ENCODE results near the gene RASAL1.

RASAL1 gene

DNA sequence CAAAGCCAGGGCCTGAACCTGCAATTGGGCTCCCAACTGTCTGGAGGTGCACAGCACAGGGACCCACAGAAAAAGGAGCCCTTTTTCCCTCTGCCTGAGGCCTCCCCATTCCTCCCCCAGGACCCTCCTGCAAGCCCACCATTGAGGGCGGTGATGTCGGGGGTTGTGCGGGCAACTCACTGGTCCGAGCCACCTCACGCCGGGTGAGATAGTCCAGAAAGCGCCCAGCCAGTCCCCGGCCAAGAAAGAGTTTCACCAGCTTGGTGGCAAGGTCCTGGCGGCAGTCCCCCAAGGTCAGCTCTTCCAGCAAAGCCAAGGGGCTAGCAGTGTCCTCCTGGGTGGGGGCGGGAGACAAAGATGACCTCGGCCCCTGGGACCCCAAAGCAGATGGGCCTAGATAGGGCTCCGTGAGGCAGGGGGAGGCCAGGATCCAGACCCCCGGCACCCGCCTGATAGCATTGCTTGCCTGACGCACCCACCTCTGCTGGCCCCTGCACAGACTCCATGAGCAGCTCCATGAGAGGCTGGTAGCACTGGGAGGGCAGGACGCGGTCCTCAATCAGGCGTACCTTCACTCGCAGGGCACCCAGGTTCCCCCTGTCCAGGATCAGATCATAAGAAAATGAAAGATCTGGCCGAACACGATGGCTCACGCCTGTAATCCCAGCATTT is 20.0 kb downstream of the RASAL1 start:
- no peak for DNase-seq

DNA sequence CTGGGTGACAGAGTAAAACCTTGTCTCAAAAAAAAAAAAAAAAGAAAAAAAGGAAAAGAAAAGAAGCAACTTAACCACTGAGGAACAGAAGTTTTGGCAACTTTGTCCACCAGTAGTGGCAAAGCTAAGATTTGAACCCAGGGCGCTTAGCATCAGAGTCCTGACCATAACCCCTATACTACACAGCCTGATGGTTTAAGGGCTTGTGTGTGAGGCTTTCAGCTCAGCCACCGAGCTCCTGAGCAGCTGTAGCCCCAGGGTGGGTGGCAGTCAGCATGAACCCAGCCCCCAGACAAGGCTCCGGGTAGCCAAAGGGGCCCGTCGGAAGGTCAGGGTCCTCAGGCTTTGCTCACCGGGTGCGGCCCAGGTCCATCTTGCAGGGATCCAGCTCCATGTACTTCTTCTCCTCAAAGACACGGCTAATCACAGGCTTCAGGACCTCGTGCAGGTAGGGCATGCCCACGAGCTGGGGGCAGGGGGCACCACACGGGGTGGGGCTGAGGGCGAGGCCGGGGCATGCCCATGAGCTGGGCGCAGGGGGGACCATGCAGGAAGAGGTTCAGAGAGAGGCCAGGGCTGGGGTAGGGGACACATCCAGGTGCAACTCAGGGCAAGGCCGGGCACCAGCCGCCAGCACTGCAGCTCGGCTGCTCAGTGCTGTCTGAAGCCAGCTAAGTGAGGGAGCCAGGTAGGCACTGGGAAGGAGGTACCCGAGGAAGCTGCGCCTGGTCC is 20.9 kb downstream of the RASAL1 start:
- no peak for DNase-seq

DNA sequence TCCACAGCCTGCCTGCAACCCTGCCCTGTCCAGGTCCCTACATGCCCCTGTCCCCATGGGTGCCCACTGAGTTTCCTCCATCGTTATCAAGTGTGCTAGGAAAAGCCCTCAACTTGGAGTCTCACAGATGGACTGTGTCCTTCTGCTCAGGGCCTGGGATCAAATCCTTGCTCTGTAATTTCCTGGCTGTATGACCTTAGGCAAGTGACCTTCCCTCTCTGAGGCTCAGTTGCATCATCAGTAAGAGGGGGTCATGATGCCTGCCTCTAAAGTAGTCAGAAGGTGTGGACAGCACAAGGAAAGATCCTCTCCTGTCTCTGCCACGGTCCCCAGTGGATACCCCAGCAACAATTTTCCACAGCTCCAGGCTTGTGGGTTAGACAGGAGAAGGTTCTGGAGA is 22.2 kb downstream of the RASAL1 start:
- no peak for DNase-seq

DNA sequence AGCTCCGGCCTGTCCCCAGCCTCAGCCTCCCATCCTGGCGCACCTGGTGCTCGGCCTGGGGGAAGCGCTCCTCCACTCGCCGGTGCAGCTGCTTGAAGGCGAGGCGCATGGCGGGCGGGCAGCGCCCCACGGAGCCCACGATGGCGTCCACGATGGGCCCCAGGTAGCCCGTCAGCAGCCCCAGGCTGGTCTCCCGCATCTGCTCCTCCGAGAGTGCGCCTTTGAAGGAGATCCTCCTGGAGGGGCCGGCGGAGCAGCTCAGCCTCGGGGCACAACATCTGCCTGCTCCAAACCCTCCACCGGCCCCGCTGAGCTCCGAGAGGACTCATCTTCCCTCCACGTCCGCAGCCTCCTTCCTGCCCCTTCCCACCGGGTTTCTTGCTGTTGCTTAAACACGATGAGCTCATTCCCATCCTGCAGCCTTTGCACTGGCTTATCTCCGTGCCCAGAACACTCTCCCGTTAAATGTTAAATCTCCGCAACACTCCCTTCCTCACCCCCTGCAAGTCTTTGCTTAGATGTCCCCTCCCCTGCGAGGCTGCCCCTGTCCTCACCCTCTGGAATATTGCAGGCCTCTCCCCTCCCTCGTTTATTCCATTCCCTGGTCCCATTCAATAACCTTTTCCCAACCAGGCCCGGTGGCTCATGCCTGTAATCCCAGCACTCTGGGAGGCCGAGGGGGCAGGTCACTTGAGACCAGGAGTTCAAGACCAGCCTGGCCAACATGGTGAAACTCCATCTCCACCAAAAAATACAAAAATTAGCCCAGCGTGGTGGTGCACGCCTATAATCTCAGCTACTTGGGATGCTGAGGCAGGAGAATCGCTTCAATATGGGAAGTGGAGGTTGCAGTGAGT is 23.3 kb downstream of the RASAL1 start:
- no peak for DNase-seq

DNA sequence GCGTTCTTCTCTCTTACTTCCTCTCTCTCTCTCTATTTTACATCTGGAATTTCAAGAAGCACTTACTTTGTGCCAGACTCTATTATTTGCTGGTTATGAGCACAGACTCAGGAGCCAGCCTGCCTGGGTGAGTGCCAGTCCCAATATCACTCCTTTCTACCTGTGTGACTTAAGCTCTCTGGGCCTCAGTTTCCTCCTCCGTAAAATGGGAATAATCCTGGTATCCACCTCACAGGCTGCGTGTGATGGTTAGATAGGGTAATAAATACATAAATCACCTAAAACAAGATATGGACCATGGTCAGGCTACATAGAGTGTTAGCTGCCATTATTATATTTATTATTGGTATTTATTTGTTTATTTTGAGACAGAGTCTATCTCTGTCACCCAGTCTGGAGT is 24.3 kb downstream of the RASAL1 start:
- no peak for DNase-seq

DNA sequence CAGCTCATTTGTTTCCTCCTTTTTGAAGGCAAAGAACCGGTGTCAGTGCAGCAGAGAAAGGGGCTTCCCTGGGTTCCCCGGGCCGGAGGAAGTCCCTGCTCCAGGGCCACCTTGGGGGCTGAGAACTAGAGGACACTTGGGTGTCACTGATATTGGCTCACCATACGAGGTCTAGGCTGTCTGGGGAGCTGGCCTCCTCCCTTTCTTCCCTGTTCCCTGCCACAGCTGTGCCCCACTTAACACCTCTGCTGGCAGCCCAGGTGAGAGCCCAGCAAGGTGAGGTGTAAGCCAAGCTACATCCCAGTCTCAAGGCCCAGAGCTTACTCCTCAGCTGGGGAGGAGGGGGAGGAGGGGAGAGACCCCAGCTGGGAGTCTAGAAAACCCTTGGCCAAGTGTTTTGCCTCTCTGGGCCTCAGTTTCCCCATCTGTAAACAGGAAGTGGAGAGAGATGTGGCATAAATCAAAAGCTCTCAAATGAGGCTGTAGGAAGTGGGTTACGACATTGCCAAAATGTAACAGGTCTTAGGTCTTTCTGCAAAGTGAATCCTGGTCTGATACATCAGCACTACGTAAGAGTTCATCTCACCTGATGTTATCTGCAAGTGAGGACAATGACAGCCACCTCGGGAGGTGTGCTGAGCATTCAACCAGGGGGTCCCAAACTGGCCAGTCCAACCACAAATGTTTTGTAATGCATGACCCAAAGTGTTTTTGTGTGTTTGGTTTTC is 25.5 kb downstream of the RASAL1 start:
- no peak for DNase-seq

DNA sequence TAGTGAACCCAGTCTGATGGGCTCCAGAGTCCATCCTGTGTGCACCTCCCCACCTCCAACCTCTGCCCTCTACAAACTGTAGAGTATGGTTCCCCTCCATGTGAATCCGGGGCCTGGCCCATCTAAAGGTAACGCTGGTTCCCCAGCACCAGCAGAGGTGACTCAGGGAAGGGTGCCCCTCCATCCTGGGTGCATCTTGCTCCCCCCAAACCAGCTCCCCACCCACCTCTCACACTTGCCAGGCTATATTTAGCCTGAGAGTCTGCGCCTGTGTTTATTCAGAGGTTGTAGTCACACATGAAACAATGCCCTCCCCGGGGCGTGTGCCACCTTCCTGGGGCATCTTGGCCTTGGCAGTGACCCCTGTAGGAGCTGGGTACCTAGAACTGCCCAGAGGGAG is 26.2 kb downstream of the RASAL1 start:
- DNase-seq = no peak

DNA sequence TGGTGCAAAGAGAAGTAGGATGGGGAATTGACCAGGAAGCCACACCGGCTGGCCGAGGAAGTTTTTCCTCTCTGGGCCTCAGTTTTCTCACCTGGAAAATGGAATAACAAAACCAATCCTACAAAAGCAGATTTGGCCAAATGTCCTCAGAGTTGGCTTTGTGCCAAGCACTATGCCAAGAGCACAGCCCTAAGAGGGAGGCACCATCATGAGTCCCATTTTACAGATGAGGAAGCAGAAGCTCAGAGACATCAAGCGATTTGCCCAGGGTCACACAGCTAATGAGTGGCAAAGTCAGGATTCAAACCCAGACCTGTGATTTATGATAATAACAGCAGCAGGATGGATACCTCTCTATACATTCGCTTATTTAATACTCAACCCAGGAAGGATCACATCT is 27.3 kb downstream of the RASAL1 start:
- no peak for DNase-seq

DNA sequence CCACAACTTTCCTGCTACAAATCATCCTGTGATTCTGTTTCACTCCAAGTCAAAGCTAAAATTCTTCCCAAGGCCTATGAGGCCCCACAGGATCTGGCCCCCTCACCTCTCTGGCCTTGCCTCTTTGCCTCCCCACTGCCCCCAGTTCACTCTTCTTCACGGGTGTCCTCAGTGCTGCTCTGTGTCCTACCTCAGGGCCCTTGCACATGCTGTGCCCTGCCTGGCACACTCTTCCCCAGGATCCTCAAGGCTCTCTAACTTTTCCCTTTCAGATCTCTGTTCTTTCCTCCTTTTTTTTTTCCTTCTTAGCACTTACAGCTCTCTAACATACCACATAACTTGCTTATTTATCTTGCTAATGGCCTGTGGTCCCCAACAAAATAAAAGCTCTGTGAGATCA is 29.2 kb downstream of the RASAL1 start:
- DNase-seq = no peak

DNA sequence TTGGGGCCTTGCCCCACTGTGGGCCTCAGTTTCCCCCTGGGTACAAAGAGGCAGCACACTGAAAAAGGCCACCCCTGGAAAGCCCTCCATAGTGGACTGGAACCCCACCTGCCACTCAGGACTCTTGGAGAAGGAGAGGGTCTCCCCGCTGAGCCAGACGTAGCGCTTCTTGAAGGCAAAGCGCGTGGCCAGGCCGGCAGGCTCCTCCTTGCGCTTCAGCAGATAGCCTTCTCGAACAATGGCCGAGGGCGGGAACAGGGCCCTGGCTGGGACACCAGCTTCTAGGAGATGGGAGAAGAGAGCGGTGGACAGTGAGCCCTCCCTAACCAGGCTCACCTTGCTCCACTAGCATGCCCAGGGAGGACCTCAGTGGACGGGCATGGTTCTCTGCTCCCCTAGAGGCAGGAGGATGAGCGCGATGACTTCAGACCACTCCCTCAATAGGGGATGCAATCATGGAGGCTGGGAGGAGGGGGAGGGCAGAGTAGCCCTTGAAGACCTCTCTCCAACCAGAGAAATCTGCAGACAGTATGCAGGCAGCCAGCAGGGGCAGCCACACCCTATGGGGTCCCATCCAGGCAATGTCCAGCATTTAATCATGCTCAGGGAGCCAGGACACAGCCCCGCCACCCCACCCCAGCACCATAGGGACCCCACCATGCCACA is 29.8 kb downstream of the RASAL1 start:
- no peak for DNase-seq

DNA sequence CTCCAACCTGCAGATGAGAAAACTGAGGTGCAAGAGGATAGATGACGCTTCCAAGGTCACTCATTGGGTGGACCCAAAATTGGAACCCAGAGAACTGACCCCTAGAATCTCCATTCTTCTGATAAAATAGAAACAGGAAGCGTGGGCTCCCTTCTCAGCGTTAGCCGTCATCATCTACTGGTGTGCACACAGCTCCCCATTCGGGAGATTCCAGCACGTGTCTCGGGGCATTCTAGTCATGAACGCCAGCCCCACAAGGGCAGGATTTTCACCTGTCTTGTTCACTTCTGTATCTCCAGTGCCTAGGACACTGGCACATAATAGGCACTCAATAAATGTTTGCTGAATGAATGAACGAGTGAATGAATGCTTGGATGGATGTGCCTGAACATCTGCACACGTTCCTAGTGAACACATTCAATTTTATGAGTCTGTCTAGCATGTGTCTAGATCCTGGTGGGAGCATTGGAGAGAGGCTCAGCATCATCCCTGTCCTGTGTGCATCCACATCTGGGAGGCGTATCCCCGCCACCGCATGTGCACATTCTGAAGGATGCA is 30.5 kb downstream of the RASAL1 start:
- DNase-seq = no peak

DNA sequence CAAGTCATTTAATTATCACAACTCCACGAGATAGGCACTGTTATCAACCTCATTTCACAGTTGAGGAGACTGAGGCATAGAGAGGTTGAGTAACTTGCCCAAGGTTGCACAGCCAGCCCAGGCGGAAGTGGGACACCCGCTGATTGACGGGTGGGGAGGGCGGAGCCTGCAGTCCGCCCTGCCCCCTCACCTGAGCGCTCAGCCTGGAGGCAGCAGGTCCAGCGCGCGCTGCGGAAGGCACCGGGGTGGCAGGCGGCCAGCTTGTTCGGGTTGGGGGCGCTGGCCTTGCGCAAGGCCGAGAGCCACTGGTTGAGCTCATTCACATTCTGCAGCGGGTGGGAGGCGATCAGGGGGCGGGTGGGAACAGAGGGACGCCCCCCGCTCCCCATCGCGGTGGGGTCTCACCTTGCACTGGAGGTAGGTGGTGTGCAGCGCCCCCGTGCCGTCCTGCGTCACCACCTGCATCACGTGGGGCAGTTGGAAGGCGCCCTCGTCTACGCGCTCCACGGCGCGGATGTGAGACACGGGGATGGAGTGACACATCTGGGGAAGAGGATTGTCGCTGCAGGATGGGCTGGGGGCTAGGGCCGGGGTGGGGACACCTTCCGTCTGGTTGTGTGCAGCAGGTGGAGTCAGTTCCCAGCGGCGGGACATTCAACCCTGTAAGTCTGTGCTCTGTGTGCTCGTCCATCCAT is 31.7 kb downstream of the RASAL1 start:
- no peak for DNase-seq

DNA sequence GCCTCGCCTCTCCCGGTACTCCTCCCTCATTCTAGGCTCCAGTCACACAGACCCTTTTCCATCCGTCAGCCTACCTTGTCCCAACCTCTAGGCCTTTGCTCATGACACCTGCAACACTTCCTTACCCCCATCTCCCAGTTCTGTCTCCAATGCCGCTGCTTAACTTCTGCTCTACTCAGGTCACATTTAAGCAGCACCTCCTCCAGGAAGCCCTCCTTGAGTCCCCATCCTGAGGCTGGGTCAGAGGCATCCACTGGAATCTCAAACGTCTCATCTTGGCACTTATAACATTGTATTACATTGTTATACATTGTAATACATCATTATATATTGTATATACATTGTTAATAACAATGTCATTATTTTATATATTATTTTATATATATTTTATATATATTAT is 32.8 kb downstream of the RASAL1 start:
- no peak for DNase-seq

DNA sequence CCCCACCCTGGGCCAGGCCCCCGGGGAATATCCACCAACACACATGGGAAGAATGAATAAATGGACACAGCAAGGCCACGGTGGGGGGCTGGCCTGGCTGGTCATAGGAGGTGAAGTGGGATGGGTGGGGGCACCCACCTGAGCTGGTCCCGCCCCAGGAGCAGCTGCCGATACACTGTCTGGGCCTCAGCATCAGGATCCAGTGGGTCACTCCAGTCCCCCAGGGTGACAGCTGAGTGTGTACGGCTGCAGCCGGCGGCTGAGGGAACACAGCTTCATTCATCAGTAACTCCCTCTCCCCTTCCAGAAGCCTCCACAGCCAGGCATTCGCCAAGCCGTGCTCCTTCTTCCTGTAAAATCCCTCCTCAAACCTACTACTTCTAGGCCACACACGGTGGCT is 33.8 kb downstream of the RASAL1 start:
- DNase-seq = no peak

DNA sequence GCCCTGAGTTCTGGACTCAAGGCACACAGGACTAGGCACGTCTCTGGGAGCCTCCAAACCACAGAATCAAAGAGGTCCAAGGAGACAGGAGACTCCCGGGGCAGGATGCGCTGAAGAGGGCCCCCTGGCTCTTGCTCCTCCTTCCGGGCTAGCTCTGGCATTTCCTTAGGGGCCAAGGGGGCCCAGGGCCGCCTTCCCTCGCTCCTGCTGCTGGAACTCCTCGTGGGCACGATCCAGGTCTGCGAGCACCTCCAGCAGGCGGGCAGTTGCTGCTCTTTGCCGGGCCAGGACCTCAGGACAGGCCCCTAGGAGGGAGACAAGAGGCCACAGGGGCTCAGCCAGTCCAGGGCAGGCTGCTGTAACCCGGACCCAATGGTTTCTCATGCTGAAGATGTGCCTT is 35.8 kb downstream of the RASAL1 start:
- DNase-seq = no peak

DNA sequence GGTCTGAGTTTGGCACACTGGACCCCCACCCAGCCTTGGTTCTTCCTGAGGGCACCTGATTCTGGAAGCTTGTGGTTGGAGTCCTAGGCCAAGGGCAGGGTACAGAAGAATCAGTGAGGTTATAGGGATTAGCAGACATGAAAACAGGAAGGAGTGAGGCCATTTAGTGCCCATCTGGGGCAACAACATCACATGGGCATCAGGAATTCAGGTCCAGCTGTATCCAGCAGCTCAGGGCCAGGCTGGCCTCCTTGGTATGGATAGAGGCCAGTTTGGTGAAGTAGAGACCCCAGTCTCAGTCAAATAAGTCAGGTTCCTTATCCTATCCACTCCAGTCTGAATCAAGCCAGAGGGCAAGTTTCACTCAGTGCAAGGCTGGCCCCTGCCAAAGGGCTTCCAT is 36.2 kb downstream of the RASAL1 start:
- DNase-seq = no peak

DNA sequence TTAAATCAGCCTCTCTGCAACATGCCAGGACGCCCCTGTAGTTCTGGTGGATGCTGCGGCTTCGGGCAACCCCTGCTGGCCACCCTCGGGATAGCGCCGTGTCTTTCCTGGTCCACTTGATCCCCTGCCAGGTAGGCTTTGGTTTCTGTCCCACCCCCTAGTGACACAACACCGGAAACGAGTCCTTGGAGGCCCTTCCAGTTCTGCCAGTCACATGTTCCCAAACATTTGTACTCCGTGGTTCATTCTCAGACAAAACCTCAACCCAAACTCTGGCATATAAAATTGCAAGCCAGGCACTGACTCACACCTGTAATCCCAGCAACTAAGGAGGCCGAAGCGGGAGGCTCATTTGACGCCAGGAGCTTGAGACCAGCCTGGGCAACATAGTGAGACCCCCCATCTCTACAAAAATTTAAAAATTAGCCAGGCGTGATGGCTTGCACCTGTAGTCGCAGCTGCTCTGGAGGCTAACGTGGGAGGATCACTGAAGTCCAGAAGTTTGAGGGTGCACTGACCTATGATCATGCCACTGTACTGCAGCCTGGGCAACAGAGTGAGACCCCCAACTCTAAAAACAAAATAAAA is 37.0 kb downstream of the RASAL1 start:
- no peak for DNase-seq

DNA sequence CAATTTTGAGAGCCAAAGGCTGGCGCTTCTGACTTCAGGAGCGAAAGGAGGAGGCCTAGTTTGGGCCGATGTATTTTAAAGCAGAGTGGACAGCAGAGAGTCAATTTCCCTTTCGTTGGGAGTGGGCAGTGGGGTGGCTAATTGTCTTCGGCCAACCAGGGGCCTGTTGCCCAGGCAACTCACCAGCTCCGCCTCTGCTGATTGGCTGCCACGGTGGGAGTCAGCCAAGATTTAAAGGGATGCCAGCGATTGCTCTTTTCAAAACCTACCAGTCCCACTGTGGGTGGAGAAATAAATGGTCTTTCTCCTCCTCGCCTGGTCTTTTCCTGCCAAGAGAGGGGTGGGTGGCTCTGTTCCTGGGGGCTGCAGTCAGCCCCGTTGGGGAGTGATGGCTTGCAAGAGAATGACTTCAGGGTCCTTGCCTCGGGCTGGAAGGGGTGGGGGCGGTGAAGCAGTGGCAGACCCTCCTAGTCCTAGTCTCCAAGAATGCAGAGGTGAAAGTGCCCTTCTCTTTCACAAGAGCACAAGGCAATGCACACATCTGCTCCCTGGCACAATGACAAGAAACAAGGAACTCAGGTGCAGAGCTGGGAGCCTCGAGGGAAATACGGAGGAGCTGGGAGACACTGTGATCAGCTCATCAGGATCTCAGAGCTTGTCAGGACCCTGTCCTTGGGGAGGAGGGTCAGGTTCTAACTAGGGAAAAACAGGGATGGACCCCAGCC is 37.7 kb downstream of the RASAL1 start:
- DNase-seq = no peak

DNA sequence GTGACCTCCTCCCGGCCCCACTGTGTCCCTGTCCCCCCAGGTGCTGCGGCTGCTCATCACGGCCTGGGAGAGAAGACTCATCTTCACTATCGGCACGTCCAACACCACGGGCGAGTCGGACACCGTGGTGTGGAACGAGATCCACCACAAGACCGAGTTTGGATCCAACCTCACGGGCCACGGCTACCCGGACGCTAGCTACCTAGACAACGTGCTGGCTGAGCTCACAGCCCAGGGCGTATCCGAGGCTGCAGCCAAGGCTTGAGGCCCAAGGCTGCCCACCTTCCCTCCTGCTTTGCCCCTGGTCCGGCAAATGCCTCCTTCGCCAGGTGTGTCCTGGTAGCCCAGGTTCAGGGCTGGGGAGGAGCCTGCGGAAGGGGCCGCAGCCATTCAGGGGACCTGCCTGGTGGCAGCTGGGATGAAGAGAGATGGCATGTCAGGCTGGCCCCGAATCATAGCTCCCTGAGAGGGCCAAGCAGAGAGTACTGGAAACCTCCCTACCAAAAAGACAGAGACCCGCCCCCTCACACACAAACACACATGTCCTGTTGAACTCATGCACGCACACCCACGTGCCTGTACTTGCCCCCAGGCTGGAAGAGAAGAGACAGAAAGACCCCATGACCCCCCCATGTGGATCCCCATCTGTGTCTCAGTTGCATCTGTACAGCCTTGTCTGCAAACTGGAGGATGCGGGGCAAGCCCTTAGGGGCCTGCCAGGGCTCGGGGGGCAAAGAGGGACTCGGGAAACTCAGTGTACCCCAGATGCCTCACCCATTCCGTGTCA is 38.7 kb downstream of the RASAL1 start:
- no peak for DNase-seq

DNA sequence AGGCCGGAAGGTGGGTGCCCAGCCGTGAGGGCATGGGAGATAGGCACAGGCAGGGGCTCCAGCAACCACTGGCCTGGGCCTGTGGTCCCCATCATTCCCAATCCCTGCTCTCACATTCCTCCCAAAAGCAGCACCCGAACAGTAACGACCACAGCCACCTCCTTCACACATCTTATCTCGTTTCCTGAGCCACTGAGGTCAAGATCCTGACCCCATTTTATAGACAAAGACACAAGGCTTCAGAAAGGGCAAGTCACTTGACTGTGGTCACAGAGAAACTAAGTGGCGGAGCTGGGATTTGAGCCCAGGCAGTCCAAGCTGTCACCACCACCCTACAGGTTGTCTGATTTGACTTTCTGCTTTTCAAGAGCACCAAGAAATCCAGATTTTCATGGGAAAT is 40.2 kb downstream of the RASAL1 start:
- no peak for DNase-seq
